GM12878 (cell line): ENCODE data around the gene GABBR2.

Experiments
- CBFB ChIP-seq: IDR thresholded peaks from 2 replicates; pipeline ENCODE4 v1.6.1; 2016; ENCODE audit warnings: antibody characterized with exemption, low read depth
- CTCF ChIP-seq, 3 experiments: IDR thresholded peaks in 2 of 3; conservative IDR thresholded peaks in 1 of 3; 2 replicates each; pipeline ENCODE4 v1.5.1; 2011; ENCODE audit warnings: low read depth in 3 of 3, low read length in 3 of 3, mild to moderate bottlenecking in 3 of 3, control low read depth in 2 of 3, moderate library complexity in 2 of 3, inconsistent platforms in 1 of 3, mixed read lengths in 1 of 3; ENCODE audit not compliant: control insufficient read depth in 2 of 3, insufficient read depth in 1 of 3; ENCODE audit errors: extremely low read depth in 1 of 3
- ELK1 ChIP-seq: IDR thresholded peaks from 2 replicates; pipeline ENCODE4 v1.6.1; 2012; ENCODE audit warnings: low read depth, low read length, improper control_type of control experiment
- FOXM1 ChIP-seq: IDR thresholded peaks from 2 replicates; pipeline ENCODE4 v1.6.1; 2012; ENCODE audit warnings: low read depth, mild to moderate bottlenecking, inconsistent platforms, low read length, moderate library complexity
- POLR2A ChIP-seq: IDR thresholded peaks from 2 replicates; pipeline ENCODE4 v1.6.1; 2011; ENCODE audit warnings: low read depth, mild to moderate bottlenecking, low read length
- SRF ChIP-seq, 2 experiments: IDR thresholded peaks; 2 replicates each; pipeline ENCODE4 v1.6.1; 2011; ENCODE audit warnings: low read depth in 2 of 2, low read length in 2 of 2, mild to moderate bottlenecking in 1 of 2, moderate library complexity in 1 of 2
- TAF1 ChIP-seq: IDR thresholded peaks from 2 replicates; pipeline ENCODE4 v1.6.1; 2011; ENCODE audit warnings: mild to moderate bottlenecking, low read depth, low read length, borderline replicate concordance
- ZNF24 ChIP-seq: fragments of 450-650 bp; IDR thresholded peaks from 2 replicates; pipeline ENCODE4 v1.6.1; 2017; ENCODE audit warnings: antibody characterized with exemption, mild to moderate bottlenecking

- TF ChIP-seq ELK1: no peak
- TF ChIP-seq POLR2A: no peak
- no peak for TF ChIP-seq CBFB
- TF ChIP-seq ZNF24: no peak
- TF ChIP-seq TAF1: no peak
- no peak for TF ChIP-seq FOXM1
- TF ChIP-seq SRF (IDR thresholded peaks at IDR 0.05; ENCODE audit: low read depth in 2 of 2, low read length in 2 of 2): no peak
- TF ChIP-seq CTCF (IDR thresholded peaks at IDR 0.05 in 2 of 3, conservative IDR thresholded peaks at IDR 0.05 in 1 of 3; ENCODE audit: control insufficient read depth in 2 of 3, extremely low read depth in 1 of 3, insufficient read depth in 1 of 3, low read depth in 3 of 3, low read length in 3 of 3): no peak
Observed at GRCh38 chr9:98724810-98725530, 16.2 kb upstream of the GABBR2 start.
